Upper lobe of left lung (tissue), 4 donors: ENCODE measurements around the gene PTPRK.

Experiments used
- CTCF ChIP-seq, 6 experiments: fragments of 450-650 bp in 4 of 6; fragments of 200-600 bp in 2 of 6; sonication (generic) in 2 of 6; IDR thresholded peaks; one replicate each; pipeline ENCODE4 v1.5.1; 2016 to 2019; ENCODE audit warnings: antibody characterized with exemption in 6 of 6
- EP300 ChIP-seq, 4 donors: sonication (generic); formaldehyde crosslinking; IDR thresholded peaks; one replicate each; pipeline ENCODE4 v1.5.1; 2017; ENCODE audit warnings: antibody characterized with exemption in 4 of 4, control low read depth in 2 of 4
- POLR2A ChIP-seq, 4 donors: fragments of 450-650 bp; IDR thresholded peaks; one replicate each; pipeline ENCODE4 v1.5.1; 2016 to 2017; ENCODE audit warnings: antibody characterized with exemption in 4 of 4, mild to moderate bottlenecking in 2 of 4
- POLR2AphosphoS5 ChIP-seq, 2 donors: sonication (generic); formaldehyde crosslinking; IDR thresholded peaks; one replicate each; pipeline ENCODE4 v1.5.1; 2017; ENCODE audit warnings: antibody characterized with exemption in 2 of 2

GRCh38 chr6:128168244-128168643, 352.2 kb downstream of the PTPRK start:
- TF ChIP-seq CTCF (IDR thresholded peaks at IDR 0.05) (no peak), POLR2A (IDR thresholded peaks at IDR 0.05) (no peak), POLR2AphosphoS5 (IDR thresholded peaks at IDR 0.05) (no peak), EP300 (IDR thresholded peaks at IDR 0.05) (no peak)
